IPS DF 6.9 (cell line): Measurements from ENCODE around the gene UCP3.
"Not testable (repeated sequence)": the region's sequence is repeated elsewhere in the genome, so short reads cannot be mapped to it uniquely, and the experiment has no call there.

Source experiments
- DNase-seq: peaks from one replicate; pipeline ENCODE4 v3.0.0-alpha.2; 2013; ENCODE audit warnings: low read depth, low spot score
- H3K27ac ChIP-seq: one replicate; pipeline ENCODE4 v1.5.1; 2013; ENCODE audit warnings: low read length, control low read depth
- H3K27me3 ChIP-seq: 2 replicates; pipeline ENCODE4 v1.6.1; 2013; ENCODE audit warnings: mild to moderate bottlenecking, low read length; ENCODE audit not compliant: control insufficient read depth, insufficient read depth
- H3K36me3 ChIP-seq: 2 replicates; pipeline ENCODE4 v1.6.1; 2013; ENCODE audit warnings: low read length; ENCODE audit not compliant: control insufficient read depth, insufficient read depth
- H3K4me1 ChIP-seq: 2 replicates; pipeline ENCODE4 v1.6.1; 2013; ENCODE audit warnings: low read length; ENCODE audit not compliant: control insufficient read depth, insufficient read depth
- H3K4me3 ChIP-seq: 2 replicates; pipeline ENCODE4 v1.5.1; 2013; ENCODE audit warnings: mild to moderate bottlenecking, low read length
- H3K9me3 ChIP-seq: 2 replicates; pipeline ENCODE4 v1.6.1; 2013; ENCODE audit warnings: low read length, inconsistent platforms; ENCODE audit not compliant: control insufficient read depth, insufficient read depth
- WGBS: extraction: QIAGEN DNeasy Blood & Tissue Kit; methylation state at CpG from one replicate; pipeline ENCODE4 v1.1.7; 2013; ENCODE audit warnings: mixed read lengths, missing lambda C conversion rate; ENCODE audit not compliant: insufficient read length, insufficient coverage; 5-methylcytosine and 5-hydroxymethylcytosine counted together

UCP3 gene

GRCh38 chr11:73985661-73986060 lies 23.2 kb downstream of the UCP3 start:
- WGBS = no CpG with 5 or more reads among the region's 4 CpGs
- not testable (repeated sequence) for H3K27ac ChIP-seq, H3K9me3 ChIP-seq, H3K4me3 ChIP-seq, H3K36me3 ChIP-seq, H3K4me1 ChIP-seq, H3K27me3 ChIP-seq, DNase-seq

GRCh38 chr11:73983741-73984538 lies 24.9 kb downstream of the UCP3 start:
- no peak for DNase-seq
- H3K4me3 ChIP-seq = no peak overlapping the region
- no peaks in the 10 kb centered on the region for H3K9me3 ChIP-seq
- WGBS = no CpG with 5 or more reads among the region's 18 CpGs
- H3K36me3 ChIP-seq = peaks cover 6% of the 10 kb centered on the region; the same call in 1 of the 2 replicates
- H3K27me3 ChIP-seq = no peaks in the 10 kb centered on the region
- H3K27ac ChIP-seq = no peak overlapping the region
- peaks cover 4% of the 10 kb centered on the region; the same call in 1 of the 2 replicates for H3K4me1 ChIP-seq

- DNase-seq = peak; percentile 82
- peaks cover 11% of the 10 kb centered on the region for H3K36me3 ChIP-seq
- no peak overlapping the region for H3K27ac ChIP-seq
- H3K4me1 ChIP-seq = peaks cover 4% of the 10 kb centered on the region; the same call in 1 of the 2 replicates
- no CpG with 5 or more reads among the region's 56 CpGs for WGBS
- H3K27me3 ChIP-seq = no peaks in the 10 kb centered on the region
- no peaks in the 10 kb centered on the region for H3K9me3 ChIP-seq
- H3K4me3 ChIP-seq = peak overlapping the region; percentile 56; the same call in 1 of the 2 replicates
These were observed 25.7 kb downstream of the UCP3 start for GRCh38 chr11:73982990-73983740.

- Histone ChIP-seq H3K4me1 (peaks cover 4% of the 10 kb centered on the region; the same call in 1 of the 2 replicates), H3K27me3 (no peaks in the 10 kb centered on the region), H3K4me3 (peak within 1 kb of the TSS; percentile 56; the same call in 1 of the 2 replicates), H3K36me3 (peaks cover 17% of the 10 kb centered on the region), H3K27ac (no peak within 1 kb of the TSS), H3K9me3 (no peaks in the 10 kb centered on the region)
- DNase-seq = peak; percentile 20
- no CpG with 5 or more reads among the region's 43 CpGs for WGBS
These were observed 26.3 kb downstream of the UCP3 start, which contains the start of gene UCP2 for GRCh38 chr11:73982595-73982989. TSS of gene UCP2 (minus strand) at chr11:73982843. CDS start at chr11:73978378, 4,465 bp downstream.

GRCh38 chr11:73981051-73981805 lies 27.7 kb downstream of the UCP3 start:
- no peaks in the 10 kb centered on the region for H3K27me3 ChIP-seq
- peaks cover 4% of the 10 kb centered on the region; the same call in 1 of the 2 replicates for H3K4me1 ChIP-seq
- H3K27ac ChIP-seq = no peak overlapping the region
- no peaks in the 10 kb centered on the region for H3K9me3 ChIP-seq
- peak overlapping the region; percentile 56; the same call in 1 of the 2 replicates for H3K4me3 ChIP-seq
- H3K36me3 ChIP-seq = peaks cover 29% of the 10 kb centered on the region
- DNase-seq = no peak
- no CpG with 5 or more reads among the region's 13 CpGs for WGBS

- Histone ChIP-seq H3K27me3 (no peaks in the 10 kb centered on the region), H3K9me3 (no peaks in the 10 kb centered on the region), H3K27ac (no peak overlapping the region), H3K4me1 (peaks cover 4% of the 10 kb centered on the region; the same call in 1 of the 2 replicates), H3K36me3 (peaks cover 37% of the 10 kb centered on the region), H3K4me3 (no peak overlapping the region)
- WGBS = no CpG with 5 or more reads among the region's 6 CpGs
- no peak for DNase-seq
These were observed 28.6 kb downstream of the UCP3 start for GRCh38 chr11:73980001-73980961.

- no peak for DNase-seq
- no CpG with 5 or more reads among the region's 3 CpGs for WGBS
- peaks cover 4% of the 10 kb centered on the region; the same call in 1 of the 2 replicates for H3K4me1 ChIP-seq
- H3K9me3 ChIP-seq = no peaks in the 10 kb centered on the region
- no peak overlapping the region for H3K4me3 ChIP-seq
- H3K36me3 ChIP-seq = peaks cover 45% of the 10 kb centered on the region
- H3K27ac ChIP-seq = no peak overlapping the region
- no peaks in the 10 kb centered on the region for H3K27me3 ChIP-seq
These were observed 30.3 kb downstream of the UCP3 start for GRCh38 chr11:73978576-73979086.

GRCh38 chr11:73977856-73978519 lies 30.9 kb downstream of the UCP3 start:
- Histone ChIP-seq H3K36me3 (peaks cover 45% of the 10 kb centered on the region), H3K4me1 (peaks cover 4% of the 10 kb centered on the region; the same call in 1 of the 2 replicates), H3K4me3 (no peak overlapping the region), H3K9me3 (no peaks in the 10 kb centered on the region), H3K27me3 (no peaks in the 10 kb centered on the region), H3K27ac (no peak overlapping the region)
- WGBS = no CpG with 5 or more reads among the region's 18 CpGs
- DNase-seq = no peak
